Nephron progenitor cell (in vitro differentiated cells): ENCODE data around the gene INSC.

Source experiments
- DNase-seq: peaks from one replicate; pipeline ENCODE4 v3.0.0; 2021
- H3K27ac Mint-ChIP-seq: 2 replicates; pipeline ENCODE4 v1.8.0; 2021; ENCODE audit warnings: mild to moderate bottlenecking, moderate library complexity, mixed read lengths
- H3K27me3 Mint-ChIP-seq: 2 replicates; pipeline ENCODE4 v1.8.0; 2021; ENCODE audit warnings: mild to moderate bottlenecking, low read depth, mixed read lengths; ENCODE audit not compliant: poor library complexity
- H3K36me3 Mint-ChIP-seq: 2 replicates; pipeline ENCODE4 v1.8.0; 2021; ENCODE audit warnings: low read depth, mixed read lengths
- H3K4me1 Mint-ChIP-seq: 2 replicates; pipeline ENCODE4 v1.8.0; 2021; ENCODE audit warnings: mixed read lengths
- H3K4me3 Mint-ChIP-seq: 2 replicates; pipeline ENCODE4 v1.8.0; 2021; ENCODE audit warnings: mild to moderate bottlenecking, moderate library complexity, mixed read lengths
- H3K9me3 Mint-ChIP-seq: 2 replicates; pipeline ENCODE4 v1.8.0; 2021; ENCODE audit warnings: mild to moderate bottlenecking, moderate library complexity, mixed read lengths
- CTCF ChIP-seq: fragments of 200-600 bp; sonication (generic); IDR thresholded peaks from 2 replicates; pipeline ENCODE4 v1.5.0; 2021; ENCODE audit warnings: antibody characterized with exemption

Gene INSC

GRCh38 chr11:15189189-15189588 is 74.5 kb downstream of the INSC start:
- peaks cover 6% of the 10 kb centered on the region for H3K27me3 Mint-ChIP-seq
- peaks cover 5% of the 10 kb centered on the region for H3K4me1 Mint-ChIP-seq
- no peak overlapping the region for H3K27ac Mint-ChIP-seq
- no peak for DNase-seq
- no peaks in the 10 kb centered on the region for H3K9me3 Mint-ChIP-seq
- H3K36me3 Mint-ChIP-seq, result no peaks in the 10 kb centered on the region
- TF ChIP-seq CTCF, result no peak
- H3K4me3 Mint-ChIP-seq, result no peak overlapping the region

DNA sequence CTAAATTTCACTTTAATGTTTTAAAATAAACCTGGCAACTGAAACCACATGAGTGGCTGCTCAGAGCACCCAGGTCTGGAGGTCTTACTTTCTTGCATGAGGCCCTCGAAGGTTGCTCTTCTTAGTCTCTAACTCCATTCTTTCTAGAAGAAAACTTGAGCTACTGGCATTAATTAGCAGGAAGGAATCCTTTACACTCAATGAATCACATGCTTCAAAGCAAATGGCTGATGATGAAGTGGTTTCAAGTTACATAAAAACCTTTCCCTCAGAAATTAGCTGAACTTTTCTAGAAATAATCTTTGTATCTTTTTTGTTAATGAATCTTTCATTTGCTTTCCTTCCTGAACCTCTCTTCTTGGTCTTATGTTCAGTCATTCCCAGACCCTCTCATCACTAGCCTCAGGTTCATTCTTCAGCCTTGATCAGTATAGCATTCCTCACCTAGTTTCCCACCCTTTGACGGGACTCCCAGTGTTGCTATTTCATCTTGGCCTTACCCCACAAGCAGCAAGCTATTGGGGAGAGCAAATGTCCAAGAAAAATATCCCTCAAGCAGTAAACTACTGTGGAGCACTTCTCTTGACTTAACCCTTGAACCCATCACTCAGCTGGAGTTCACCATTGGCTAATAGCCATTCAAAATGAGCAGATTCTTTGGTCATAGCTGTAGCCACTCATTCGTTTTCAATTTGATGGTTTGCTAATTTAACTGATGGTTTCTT is 75.1 kb downstream of the INSC start:
- no peak overlapping the region for H3K27ac Mint-ChIP-seq
- TF ChIP-seq CTCF, result no peak
- no peaks in the 10 kb centered on the region for H3K36me3 Mint-ChIP-seq
- no peak for DNase-seq
- peaks cover 5% of the 10 kb centered on the region for H3K4me1 Mint-ChIP-seq
- no peaks in the 10 kb centered on the region for H3K9me3 Mint-ChIP-seq
- peaks cover 6% of the 10 kb centered on the region for H3K27me3 Mint-ChIP-seq
- no peak overlapping the region for H3K4me3 Mint-ChIP-seq

GRCh38 chr11:15190611-15191010 is 75.9 kb downstream of the INSC start:
- Mint-ChIP-seq H3K9me3 (no peaks in the 10 kb centered on the region), H3K4me1 (peaks cover 5% of the 10 kb centered on the region), H3K27me3 (peaks cover 6% of the 10 kb centered on the region), H3K4me3 (no peak overlapping the region), H3K36me3 (no peaks in the 10 kb centered on the region), H3K27ac (no peak overlapping the region)
- no peak for DNase-seq
- no peak for TF ChIP-seq CTCF

DNA sequence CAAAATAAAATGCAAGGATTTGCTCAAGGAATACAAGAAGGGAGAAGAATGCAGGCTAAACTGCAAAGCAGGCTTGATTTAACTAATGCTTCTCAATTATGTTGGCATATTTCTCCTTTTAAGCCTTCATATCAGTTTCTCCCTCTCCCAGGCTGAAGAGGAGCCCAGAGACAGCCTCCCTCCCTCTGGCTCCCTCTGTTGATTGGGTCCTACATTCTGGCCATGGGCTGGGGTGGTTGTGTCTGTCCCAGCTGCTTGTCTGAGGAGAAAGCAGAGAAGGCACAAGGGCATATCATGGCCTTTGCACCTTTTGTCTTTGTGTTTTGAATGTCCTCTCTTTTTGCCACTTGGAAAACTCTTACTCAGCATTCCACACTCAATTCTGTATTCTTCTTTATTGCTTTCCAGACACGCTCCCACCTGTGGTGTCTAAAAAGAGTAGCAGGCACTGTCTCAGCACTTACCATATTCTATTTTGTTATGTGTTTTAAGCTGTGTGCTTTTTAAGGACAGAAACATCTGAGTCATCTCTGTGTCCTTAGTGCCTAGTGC is 77.4 kb downstream of the INSC start:
- no peak overlapping the region for H3K4me3 Mint-ChIP-seq
- peaks cover 6% of the 10 kb centered on the region for H3K27me3 Mint-ChIP-seq
- peaks cover 5% of the 10 kb centered on the region for H3K4me1 Mint-ChIP-seq
- no peak for TF ChIP-seq CTCF
- H3K9me3 Mint-ChIP-seq, result no peaks in the 10 kb centered on the region
- no peak overlapping the region for H3K27ac Mint-ChIP-seq
- H3K36me3 Mint-ChIP-seq, result no peaks in the 10 kb centered on the region
- no peak for DNase-seq

DNA sequence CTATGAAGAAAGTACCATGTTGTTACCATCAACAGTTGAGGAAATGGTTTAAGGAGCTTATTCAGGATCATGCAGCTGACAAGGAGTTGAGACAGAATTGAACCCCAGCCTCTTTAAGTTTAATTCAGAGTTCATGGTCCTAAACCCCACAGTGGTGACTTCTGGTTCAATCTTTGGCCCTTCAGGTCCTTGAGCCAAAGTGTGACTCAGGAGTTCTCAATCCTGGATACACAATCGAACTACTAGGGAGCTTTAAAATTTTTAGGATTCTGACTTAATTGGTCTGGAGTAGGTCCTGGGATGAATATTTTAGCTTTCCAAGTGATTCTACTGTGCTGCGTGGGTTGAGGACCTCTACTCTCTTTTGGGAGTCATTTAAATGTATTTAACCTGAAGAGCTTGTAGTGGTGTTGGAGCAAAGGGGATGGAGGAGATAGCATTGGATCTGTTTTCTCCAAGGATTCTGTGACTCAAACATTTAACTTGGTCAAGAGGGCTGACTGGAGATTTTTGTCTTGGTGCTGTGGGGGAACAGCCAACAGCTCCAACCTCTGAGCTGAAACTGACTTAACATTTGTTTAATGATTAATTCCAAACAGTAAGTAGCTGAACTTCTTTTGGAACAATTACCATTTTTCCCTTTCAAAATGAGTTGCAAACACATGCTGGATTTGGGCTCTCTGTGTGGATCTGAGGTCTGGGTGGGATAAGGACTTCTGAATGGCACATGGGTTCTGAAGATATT is 80.1 kb downstream of the INSC start:
- TF ChIP-seq CTCF, result no peak
- Mint-ChIP-seq H3K4me1 (peaks cover 3% of the 10 kb centered on the region), H3K4me3 (no peak overlapping the region), H3K9me3 (no peaks in the 10 kb centered on the region), H3K36me3 (no peaks in the 10 kb centered on the region), H3K27ac (no peak overlapping the region), H3K27me3 (peaks cover 18% of the 10 kb centered on the region)
- DNase-seq, result no peak
